ENCODE measurements around the gene MKI67.

MKI67 gene

GRCh38 chr10:128163701-128164100 lies 37.5 kb upstream of the MKI67 start:
- no peak overlapping the region for H3K4me3 ChIP-seq (ENCODE audit: low read depth, low read length)
- H3K36me3 ChIP-seq (ENCODE audit: control insufficient read depth, insufficient read depth, low read length), result no peaks in the 10 kb centered on the region
- no peak overlapping the region for H3K27ac ChIP-seq (ENCODE audit: low read depth, low read length)
- no peaks in the 10 kb centered on the region for H3K9me3 ChIP-seq (ENCODE audit: control insufficient read depth, insufficient read depth, low read length)
- no peak overlapping the region for H3K9ac ChIP-seq (ENCODE audit: low read depth, low read length)
- no peaks in the 10 kb centered on the region; the same call in 1 of the 2 replicates for H3K4me1 ChIP-seq (ENCODE audit: control insufficient read depth, insufficient read depth, low read length)
- no peaks in the 10 kb centered on the region for H3K27me3 ChIP-seq (ENCODE audit: control insufficient read depth, insufficient read depth, low read length)

- H3K27me3 ChIP-seq (ENCODE audit: control insufficient read depth, insufficient read depth, low read length), result no peaks in the 10 kb centered on the region
- no peaks in the 10 kb centered on the region for H3K4me1 ChIP-seq (ENCODE audit: control insufficient read depth, insufficient read depth, low read length)
- H3K36me3 ChIP-seq (ENCODE audit: control insufficient read depth, insufficient read depth, low read length), result no peaks in the 10 kb centered on the region
- no peak overlapping the region for H3K4me3 ChIP-seq (ENCODE audit: low read depth, low read length)
- no peak overlapping the region for H3K27ac ChIP-seq (ENCODE audit: low read depth, low read length)
- H3K9me3 ChIP-seq (ENCODE audit: control insufficient read depth, insufficient read depth, low read length), result no peaks in the 10 kb centered on the region
- no peak overlapping the region for H3K9ac ChIP-seq (ENCODE audit: low read depth, low read length)
Measured at GRCh38 chr10:128161031-128161430, 34.8 kb upstream of the MKI67 start.

- Histone ChIP-seq H3K9me3 (ENCODE audit: control insufficient read depth, insufficient read depth, low read length) (no peaks in the 10 kb centered on the region), H3K9ac (ENCODE audit: low read depth, low read length) (no peak overlapping the region), H3K4me1 (ENCODE audit: control insufficient read depth, insufficient read depth, low read length) (no peaks in the 10 kb centered on the region), H3K4me3 (ENCODE audit: low read depth, low read length) (no peak overlapping the region), H3K27ac (ENCODE audit: low read depth, low read length) (no peak overlapping the region), H3K27me3 (ENCODE audit: control insufficient read depth, insufficient read depth, low read length) (no peaks in the 10 kb centered on the region), H3K36me3 (ENCODE audit: control insufficient read depth, insufficient read depth, low read length) (no peaks in the 10 kb centered on the region)
Measured at GRCh38 chr10:128160297-128160711, 34.1 kb upstream of the MKI67 start.

GRCh38 chr10:128158021-128158795 lies 32.0 kb upstream of the MKI67 start:
- no peaks in the 10 kb centered on the region for H3K27me3 ChIP-seq (ENCODE audit: control insufficient read depth, insufficient read depth, low read length)
- no peak overlapping the region for H3K4me3 ChIP-seq (ENCODE audit: low read depth, low read length)
- no peak overlapping the region for H3K9ac ChIP-seq (ENCODE audit: low read depth, low read length)
- no peaks in the 10 kb centered on the region for H3K9me3 ChIP-seq (ENCODE audit: control insufficient read depth, insufficient read depth, low read length)
- H3K36me3 ChIP-seq (ENCODE audit: control insufficient read depth, insufficient read depth, low read length), result no peaks in the 10 kb centered on the region
- H3K4me1 ChIP-seq (ENCODE audit: control insufficient read depth, insufficient read depth, low read length), result no peaks in the 10 kb centered on the region
- H3K27ac ChIP-seq (ENCODE audit: low read depth, low read length), result no peak overlapping the region

- Histone ChIP-seq H3K4me1 (ENCODE audit: control insufficient read depth, insufficient read depth, low read length) (no peaks in the 10 kb centered on the region), H3K9me3 (ENCODE audit: control insufficient read depth, insufficient read depth, low read length) (no peaks in the 10 kb centered on the region), H3K9ac (ENCODE audit: low read depth, low read length) (no peak overlapping the region), H3K4me3 (ENCODE audit: low read depth, low read length) (no peak overlapping the region), H3K27me3 (ENCODE audit: control insufficient read depth, insufficient read depth, low read length) (no peaks in the 10 kb centered on the region), H3K36me3 (ENCODE audit: control insufficient read depth, insufficient read depth, low read length) (no peaks in the 10 kb centered on the region), H3K27ac (ENCODE audit: low read depth, low read length) (no peak overlapping the region)
Measured at GRCh38 chr10:128156999-128157755, 31.0 kb upstream of the MKI67 start.

- H3K4me1 ChIP-seq (ENCODE audit: control insufficient read depth, insufficient read depth, low read length), result peaks cover 6% of the 10 kb centered on the region; the same call in 1 of the 2 replicates
- H3K27ac ChIP-seq (ENCODE audit: low read depth, low read length), result no peak overlapping the region
- no peak overlapping the region for H3K9ac ChIP-seq (ENCODE audit: low read depth, low read length)
- H3K9me3 ChIP-seq (ENCODE audit: control insufficient read depth, insufficient read depth, low read length), result no peaks in the 10 kb centered on the region
- H3K36me3 ChIP-seq (ENCODE audit: control insufficient read depth, insufficient read depth, low read length), result no peaks in the 10 kb centered on the region
- no peak overlapping the region for H3K4me3 ChIP-seq (ENCODE audit: low read depth, low read length)
- H3K27me3 ChIP-seq (ENCODE audit: control insufficient read depth, insufficient read depth, low read length), result peaks cover 12% of the 10 kb centered on the region
Measured at GRCh38 chr10:128152741-128153580, 26.7 kb upstream of the MKI67 start.

GRCh38 chr10:128151031-128151430 lies 24.8 kb upstream of the MKI67 start:
- Histone ChIP-seq H3K4me1 (ENCODE audit: control insufficient read depth, insufficient read depth, low read length) (peaks cover 6% of the 10 kb centered on the region; the same call in 1 of the 2 replicates), H3K27ac (ENCODE audit: low read depth, low read length) (no peak overlapping the region), H3K27me3 (ENCODE audit: control insufficient read depth, insufficient read depth, low read length) (peaks cover 12% of the 10 kb centered on the region), H3K4me3 (ENCODE audit: low read depth, low read length) (no peak overlapping the region), H3K36me3 (ENCODE audit: control insufficient read depth, insufficient read depth, low read length) (no peaks in the 10 kb centered on the region), H3K9ac (ENCODE audit: low read depth, low read length) (no peak overlapping the region), H3K9me3 (ENCODE audit: control insufficient read depth, insufficient read depth, low read length) (no peaks in the 10 kb centered on the region)

GRCh38 chr10:128150561-128150960 lies 24.3 kb upstream of the MKI67 start:
- Histone ChIP-seq H3K9ac (ENCODE audit: low read depth, low read length) (no peak overlapping the region), H3K4me3 (ENCODE audit: low read depth, low read length) (peak overlapping the region; percentile 71), H3K27me3 (ENCODE audit: control insufficient read depth, insufficient read depth, low read length) (peaks cover 12% of the 10 kb centered on the region), H3K36me3 (ENCODE audit: control insufficient read depth, insufficient read depth, low read length) (no peaks in the 10 kb centered on the region), H3K9me3 (ENCODE audit: control insufficient read depth, insufficient read depth, low read length) (no peaks in the 10 kb centered on the region), H3K4me1 (ENCODE audit: control insufficient read depth, insufficient read depth, low read length) (peaks cover 6% of the 10 kb centered on the region; the same call in 1 of the 2 replicates), H3K27ac (ENCODE audit: low read depth, low read length) (no peak overlapping the region)

GRCh38 chr10:128150045-128150493 lies 23.8 kb upstream of the MKI67 start:
- Histone ChIP-seq H3K36me3 (ENCODE audit: control insufficient read depth, insufficient read depth, low read length) (no peaks in the 10 kb centered on the region), H3K27ac (ENCODE audit: low read depth, low read length) (no peak overlapping the region), H3K4me3 (ENCODE audit: low read depth, low read length) (peak overlapping the region; percentile 71), H3K4me1 (ENCODE audit: control insufficient read depth, insufficient read depth, low read length) (peaks cover 6% of the 10 kb centered on the region; the same call in 1 of the 2 replicates), H3K9ac (ENCODE audit: low read depth, low read length) (no peak overlapping the region), H3K27me3 (ENCODE audit: control insufficient read depth, insufficient read depth, low read length) (peaks cover 12% of the 10 kb centered on the region), H3K9me3 (ENCODE audit: control insufficient read depth, insufficient read depth, low read length) (no peaks in the 10 kb centered on the region)

GRCh38 chr10:128149267-128150014 lies 23.2 kb upstream of the MKI67 start:
- peaks cover 12% of the 10 kb centered on the region for H3K27me3 ChIP-seq (ENCODE audit: control insufficient read depth, insufficient read depth, low read length)
- 0 out of 2 replicates have a peak overlapping the region, but pooled peaks have one; percentile 24 for H3K9ac ChIP-seq (ENCODE audit: low read depth, low read length)
- H3K36me3 ChIP-seq (ENCODE audit: control insufficient read depth, insufficient read depth, low read length), result no peaks in the 10 kb centered on the region
- peak overlapping the region; percentile 44; the same call in 1 of the 2 replicates for H3K4me3 ChIP-seq (ENCODE audit: low read depth, low read length)
- H3K9me3 ChIP-seq (ENCODE audit: control insufficient read depth, insufficient read depth, low read length), result no peaks in the 10 kb centered on the region
- no peak overlapping the region for H3K27ac ChIP-seq (ENCODE audit: low read depth, low read length)
- peaks cover 6% of the 10 kb centered on the region; the same call in 1 of the 2 replicates for H3K4me1 ChIP-seq (ENCODE audit: control insufficient read depth, insufficient read depth, low read length)
